GM12892 (cell line): ENCODE measurements around the gene SZRD1.

ENCODE experiments used
- POLR2A ChIP-seq: IDR thresholded peaks from 2 replicates; pipeline ENCODE4 v1.6.1; 2011; ENCODE audit warnings: low read depth, low read length, control low read depth
- POLR2AphosphoS5 ChIP-seq: IDR thresholded peaks from 2 replicates; pipeline ENCODE4 v1.6.1; 2011; ENCODE audit warnings: low read depth, low read length, control low read depth
- TAF1 ChIP-seq: IDR thresholded peaks from 2 replicates; pipeline ENCODE4 v1.6.1; 2011; ENCODE audit warnings: low read depth, mild to moderate bottlenecking, control low read depth, low read length, borderline replicate concordance

- TF ChIP-seq TAF1 (no peak), POLR2AphosphoS5 (no peak), POLR2A (no peak)
Observed at GRCh38 chr1:16438924-16439323, 71.9 kb downstream of the SZRD1 start.
